HepG2 (cell line): ENCODE results near the gene THSD4. TPM values are rescaled to one million over a fixed set of nuclear protein-coding genes. Genes with fewer than 3 reads are reported as not detected.

ENCODE experiments used
- ATAC-seq: fragments of 200-7000 bp; cut with Tn5 transposase; 3 replicates; pipeline ENCODE4 v1.9.1; 2020; ENCODE audit warnings: mild to moderate bottlenecking, moderate library complexity
- BruUV-seq: library from RNA; stranded (reverse); fragments of 400-500 nt; replicated peaks from 2 replicates; lab custom pipeline; 2021; lab: Mats Ljungman, UMichigan
- CTCF ChIA-PET: fragments of 300-600 bp; formaldehyde crosslinking; extraction: SDS; loops from one replicate; lab custom pipeline; 2021; ENCODE audit warnings: low total read pairs, inconsistent platforms, low intra/inter-chr PET ratio; lab: Yijun Ruan, JAX
- POLR2A ChIA-PET: fragments of 350-600 bp; sonication (Branson Sonifier 250); formaldehyde crosslinking; loops from one replicate; lab custom pipeline; 2020; ENCODE audit warnings: antibody characterized with exemption, inconsistent platforms; lab: Yijun Ruan, JAX
- DNase-seq: peaks from one replicate; pipeline ENCODE4 v3.0.0-alpha.2; 2015; ENCODE audit warnings: low spot score
- FAIRE-seq: peaks from 3 replicates; lab custom pipeline; 2011; peaks lifted over from hg19 to GRCh38; lab: Jason Lieb, UNC
- H2AFZ ChIP-seq: one replicate; pipeline ENCODE4 v1.6.1; 2011; ENCODE audit warnings: low read length, inconsistent platforms
- H3K27ac ChIP-seq: fragments of 300-600 bp; 3 replicates; pipeline ENCODE4 v1.8.0; 2011; ENCODE audit warnings: mixed run types, mild to moderate bottlenecking, mixed read lengths, low read length, inconsistent platforms; ENCODE audit not compliant: insufficient read depth; ENCODE audit errors: extremely low read length
- H3K27me3 ChIP-seq, 2 experiments: fragments of 200-600 bp in 1 of 2; 2 replicates in 1 of 2; 3 replicates in 1 of 2; pipeline versions ENCODE4 v1.6.0 to v1.8.0; 2011; ENCODE audit warnings: low read length in 2 of 2, mild to moderate bottlenecking in 2 of 2, moderate library complexity in 2 of 2, inconsistent platforms in 1 of 2; ENCODE audit not compliant: insufficient read depth in 2 of 2, control insufficient read depth in 1 of 2
- H3K36me3 ChIP-seq, 2 experiments: fragments of 200-600 bp in 1 of 2; replicated peaks in 1 of 2; 2 replicates in 1 of 2; 3 replicates in 1 of 2; pipeline versions ENCODE4 v1.5.1 to v1.8.0; 2011; ENCODE audit warnings: low read length in 2 of 2, inconsistent platforms in 1 of 2; ENCODE audit not compliant: insufficient read depth in 2 of 2, control insufficient read depth in 1 of 2
- H3K4me1 ChIP-seq: 2 replicates; pipeline ENCODE4 v1.5.1; 2012; ENCODE audit warnings: low read length, inconsistent platforms; ENCODE audit not compliant: insufficient read depth
- H3K4me2 ChIP-seq: 2 replicates; pipeline ENCODE4 v1.6.0; 2011; ENCODE audit warnings: low read depth, low read length, inconsistent platforms
- H3K4me3 ChIP-seq, 3 experiments: fragments of 200-600 bp in 1 of 3; sonication (generic), shearing (Covaris generic) in 1 of 3; replicated peaks in 1 of 3; 2 replicates each; pipeline ENCODE4 v1.5.1; 2011 to 2016; ENCODE audit warnings: low read length in 3 of 3, inconsistent platforms in 2 of 3, low read depth in 2 of 3, mild to moderate bottlenecking in 2 of 3, control low read depth in 1 of 3, mixed read lengths in 1 of 3; ENCODE audit not compliant: insufficient read depth in 1 of 3
- H3K79me2 ChIP-seq: one replicate; pipeline ENCODE4 v1.6.1; 2011; ENCODE audit warnings: low read length, inconsistent platforms; ENCODE audit not compliant: insufficient read depth
- H3K9ac ChIP-seq: 2 replicates; pipeline ENCODE4 v1.6.0; 2011; ENCODE audit warnings: mild to moderate bottlenecking, low read depth, low read length, inconsistent platforms; ENCODE audit not compliant: insufficient read depth
- H3K9me3 ChIP-seq: 2 replicates; pipeline ENCODE4 v1.5.1; 2012; ENCODE audit warnings: mild to moderate bottlenecking, low read length
- H4K20me1 ChIP-seq: 2 replicates; pipeline ENCODE4 v1.6.0; 2011; ENCODE audit warnings: inconsistent platforms, mild to moderate bottlenecking, low read length, moderate library complexity; ENCODE audit not compliant: insufficient read depth
- GTF2F1 ChIP-seq: fragments of 150-350 bp; IDR thresholded peaks from 2 replicates; pipeline ENCODE4 v1.6.1; 2014; ENCODE audit warnings: low read length
- JUN ChIP-seq: sonication (generic); formaldehyde crosslinking; IDR thresholded peaks from 2 replicates; pipeline ENCODE4 v1.4.0; 2020; ENCODE audit warnings: mild to moderate bottlenecking, missing genetic modification reagents
- MEIS1 ChIP-seq: sonication (generic); formaldehyde crosslinking; IDR thresholded peaks from 2 replicates; pipeline ENCODE4 v1.9.0; 2021; ENCODE audit warnings: mild to moderate bottlenecking, missing genetic modification reagents, moderate library complexity, borderline replicate concordance
- MZF1 ChIP-seq: sonication (generic); formaldehyde crosslinking; IDR thresholded peaks from 2 replicates; pipeline ENCODE4 v1.8.1; 2023; ENCODE audit warnings: mild to moderate bottlenecking, missing genetic modification reagents, borderline replicate concordance
- NFATC3 ChIP-seq: sonication (generic); formaldehyde crosslinking; IDR thresholded peaks from 2 replicates; pipeline ENCODE4 v1.5.1; 2020; ENCODE audit warnings: mild to moderate bottlenecking, missing genetic modification reagents
- SPEN ChIP-seq: sonication (generic); formaldehyde crosslinking; IDR thresholded peaks from 2 replicates; pipeline ENCODE4 v1.5.1; 2020; ENCODE audit warnings: low read depth, mild to moderate bottlenecking, missing genetic modification reagents
- TBX3 ChIP-seq: fragments of 450-650 bp; IDR thresholded peaks from 2 replicates; pipeline ENCODE4 v1.6.1; 2017; ENCODE audit warnings: antibody characterized with exemption, mild to moderate bottlenecking, inconsistent platforms, borderline replicate concordance
- ZNF230 ChIP-seq: sonication (generic); formaldehyde crosslinking; IDR thresholded peaks from 2 replicates; pipeline ENCODE4 v1.4.0; 2020; ENCODE audit warnings: mild to moderate bottlenecking, missing genetic modification reagents
- ZNF235 ChIP-seq: sonication (generic); formaldehyde crosslinking; IDR thresholded peaks from 2 replicates; pipeline ENCODE4 v1.8.1; 2023; ENCODE audit warnings: mild to moderate bottlenecking, missing genetic modification reagents, borderline replicate concordance
- ZNF282 ChIP-seq: fragments of 450-650 bp; IDR thresholded peaks from 2 replicates; pipeline ENCODE4 v1.6.1; 2018; ENCODE audit not compliant: partially characterized antibody
- ZNF44 ChIP-seq: sonication (generic); formaldehyde crosslinking; IDR thresholded peaks from 2 replicates; pipeline ENCODE4 v1.5.1; 2020; ENCODE audit warnings: mild to moderate bottlenecking, missing genetic modification reagents
- ZNF468 ChIP-seq: sonication (generic); formaldehyde crosslinking; IDR thresholded peaks from 2 replicates; pipeline ENCODE4 v1.8.0; 2022; ENCODE audit warnings: mild to moderate bottlenecking, moderate library complexity, missing genetic modification reagents
- ZNF747 ChIP-seq: sonication (generic); formaldehyde crosslinking; IDR thresholded peaks from 2 replicates; pipeline ENCODE4 v1.8.1; 2023; ENCODE audit warnings: missing genetic modification reagents, mild to moderate bottlenecking, borderline replicate concordance
- WGBS: methylation state at CpG from one replicate; pipeline ENCODE4 v1.1.6; 2017; ENCODE audit warnings: low lambda C conversion rate; 5-methylcytosine and 5-hydroxymethylcytosine counted together
- in situ Hi-C: cut with HindIII; loops from 2 replicates; pipeline ENCODE4 v1.10.0; 2017; ENCODE audit warnings: low pct_unique_long_range_greater_than_20kb; ENCODE audit not compliant: extremely low pct_ligation_motif_present
- intact Hi-C: fragments of 100-400 bp; cut with micrococcal nuclease; formaldehyde crosslinking; loops from one replicate; pipeline ENCODE4 v1.10.0; 2022; ENCODE audit not compliant: unreplicated experiment
- polyA plus RNA-seq, 8 experiments: library from polyadenylated mRNA; depleted of rRNA in 3 of 8; stranded (reverse) in 7 of 8; unstranded in 1 of 8; fragments of >200 nt; fragmentation: Illumina TruSeq in 4 of 8; extraction: Trizol in 4 of 8; gene quantifications; 2 replicates each; pipeline versions ENCODE4 v1.2.1 to v1.2.3, GENCODE V29; 2011 to 2016; ENCODE audit warnings: low read depth in 4 of 8, missing spikeins in 1 of 8, mixed read lengths in 1 of 8; ENCODE audit not compliant: insufficient read depth in 1 of 8
- total RNA-seq, 5 experiments: library from RNA; depleted of rRNA; stranded (reverse); fragments of >200 nt; fragmentation: Illumina TruSeq; extraction: Trizol; gene quantifications; 2 replicates each; pipeline ENCODE4 v1.2.3, GENCODE V29; 2016; ENCODE audit warnings: low read depth in 1 of 5
- TF ChIP-seq, protein P1 (sequence below): sonication (generic); formaldehyde crosslinking; IDR thresholded peaks from 2 replicates; pipeline ENCODE4 v1.8.0; 2023; ENCODE audit warnings: mild to moderate bottlenecking, missing genetic modification reagents
- TF ChIP-seq, protein P2 (sequence below): IDR thresholded peaks from 2 replicates; pipeline ENCODE4 v1.6.1; 2016; ENCODE audit warnings: missing biosample characterization, missing genetic modification reagents, low read depth
- TF ChIP-seq, protein P3 (sequence below): sonication (generic); formaldehyde crosslinking; IDR thresholded peaks from 2 replicates; pipeline ENCODE4 v1.5.0; 2020; ENCODE audit warnings: missing genetic modification reagents

THSD4 gene
- total and polyA plus RNA-seq, 2 of the 13 experiments (the other 11 are each of a cell fraction or from before 2014, with no cell fraction given): 0.07 to 0.21 TPM

DNA sequence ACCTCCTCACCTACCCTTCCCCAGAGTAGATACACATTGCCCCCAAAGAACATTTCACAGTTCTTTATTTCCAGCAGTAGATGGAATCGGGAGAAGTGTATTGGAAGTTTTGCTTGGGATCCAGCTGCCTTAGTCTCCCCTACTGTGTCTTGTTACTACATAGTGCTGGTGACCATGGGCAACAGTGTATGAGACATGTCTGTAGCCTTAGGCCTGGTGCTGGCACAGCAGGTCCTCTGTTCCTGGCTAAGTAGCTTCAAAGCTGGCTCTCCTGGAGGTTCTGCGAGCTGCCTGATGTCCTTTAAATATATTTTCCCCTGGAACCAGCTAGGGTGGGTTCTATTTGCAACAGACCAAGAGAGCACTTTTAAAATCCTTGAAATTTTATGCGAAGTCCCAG lies 174.7 kb downstream of the THSD4 start:
- FAIRE-seq: no peak
- no peak overlapping the region for H3K4me2 ChIP-seq

DNA sequence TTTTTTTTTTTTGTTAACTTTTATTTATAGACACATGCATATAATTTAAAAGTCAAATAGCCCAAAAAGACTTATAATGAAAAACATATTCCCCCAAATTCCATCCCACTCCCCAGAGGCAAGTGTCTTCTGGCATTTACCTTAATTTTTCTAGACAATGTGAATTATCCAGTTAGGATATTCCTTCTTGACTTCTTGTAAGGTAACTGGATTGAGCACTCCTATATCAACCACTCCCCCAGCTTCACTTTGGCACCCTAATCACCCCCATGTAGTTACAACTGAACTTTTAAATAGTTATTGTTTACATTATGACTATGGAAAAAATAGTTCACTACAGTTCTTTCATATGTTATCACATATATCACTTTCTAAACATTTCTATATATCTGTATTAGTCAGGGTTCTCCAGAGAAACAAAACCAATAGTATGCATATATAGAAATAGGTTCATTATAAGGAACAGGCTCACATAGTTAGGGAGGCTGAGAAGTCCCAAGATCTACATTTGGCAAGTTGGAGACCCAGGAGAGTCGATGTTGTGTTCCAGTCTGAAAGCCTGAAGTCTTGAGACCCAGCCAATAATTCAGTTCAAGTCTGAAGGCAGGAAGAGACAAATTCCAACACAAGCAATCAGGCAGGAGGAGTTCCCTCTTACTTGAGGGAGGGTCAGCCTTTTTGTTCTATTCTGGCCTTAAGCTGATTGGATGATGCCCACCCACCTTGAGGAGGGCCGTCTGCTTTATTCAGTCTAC lies 175.8 kb downstream of the THSD4 start:
- ChIA-PET CTCF (no interaction called here), POLR2A (no interaction called here)
- no TSS peak for BruUV-seq
- Histone ChIP-seq H3K4me2 (no peak overlapping the region), H3K79me2 (no peaks in the 10 kb centered on the region), H3K9me3 (no peaks in the 10 kb centered on the region), H3K4me1 (no peaks in the 10 kb centered on the region), H3K27ac (no peak overlapping the region), H3K36me3 (no peaks in the 10 kb centered on the region), H3K9ac (no peak overlapping the region), H3K27me3 (no peaks in the 10 kb centered on the region), H4K20me1 (no peaks in the 10 kb centered on the region), H3K4me3 (no peak overlapping the region), H2AFZ (no peak overlapping the region)
- 13% methylated on average over 2 of the region's 2 CpGs for WGBS
- DNase-seq (no peak), FAIRE-seq (no peak), ATAC-seq (no peak)
- in situ Hi-C loops: no loop called here
- intact Hi-C loops: no loop called here
- TF ChIP-seq ZNF235 (CRISPR knock-in tag) (no peak), SPEN (CRISPR knock-in tag) (no peak), ZNF44 (CRISPR knock-in tag) (no peak), ZNF282 (no peak), ZNF747 (CRISPR knock-in tag) (no peak), ZNF230 (CRISPR knock-in tag) (no peak), NFATC3 (no peak), MEIS1 (CRISPR knock-in tag) (no peak), ZNF468 (CRISPR knock-in tag) (no peak), GTF2F1 (no peak), TBX3 (no peak)
- TF ChIP-seq, protein P1, sequence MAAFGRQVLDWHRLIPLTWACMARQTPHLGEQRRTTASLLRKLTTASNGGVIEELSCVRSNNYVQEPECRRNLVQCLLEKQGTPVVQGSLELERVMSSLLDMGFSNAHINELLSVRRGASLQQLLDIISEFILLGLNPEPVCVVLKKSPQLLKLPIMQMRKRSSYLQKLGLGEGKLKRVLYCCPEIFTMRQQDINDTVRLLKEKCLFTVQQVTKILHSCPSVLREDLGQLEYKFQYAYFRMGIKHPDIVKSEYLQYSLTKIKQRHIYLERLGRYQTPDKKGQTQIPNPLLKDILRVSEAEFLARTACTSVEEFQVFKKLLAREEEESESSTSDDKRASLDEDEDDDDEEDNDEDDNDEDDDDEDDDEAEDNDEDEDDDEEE: no peak

More for the DNA sequence above, 174.7 kb downstream of the THSD4 start:
- H2AFZ ChIP-seq: no peak overlapping the region
- no TSS peak for BruUV-seq
- no peaks in the 10 kb centered on the region for H3K9me3 ChIP-seq
- H3K27ac ChIP-seq: no peak overlapping the region
- H3K4me1 ChIP-seq: no peaks in the 10 kb centered on the region
- H4K20me1 ChIP-seq: no peaks in the 10 kb centered on the region
- ATAC-seq (no peak), DNase-seq (no peak)
- CTCF ChIA-PET: no interaction called here
- in situ Hi-C loops (no loop called here), intact Hi-C loops (no loop called here)
- TF ChIP-seq, protein P2, sequence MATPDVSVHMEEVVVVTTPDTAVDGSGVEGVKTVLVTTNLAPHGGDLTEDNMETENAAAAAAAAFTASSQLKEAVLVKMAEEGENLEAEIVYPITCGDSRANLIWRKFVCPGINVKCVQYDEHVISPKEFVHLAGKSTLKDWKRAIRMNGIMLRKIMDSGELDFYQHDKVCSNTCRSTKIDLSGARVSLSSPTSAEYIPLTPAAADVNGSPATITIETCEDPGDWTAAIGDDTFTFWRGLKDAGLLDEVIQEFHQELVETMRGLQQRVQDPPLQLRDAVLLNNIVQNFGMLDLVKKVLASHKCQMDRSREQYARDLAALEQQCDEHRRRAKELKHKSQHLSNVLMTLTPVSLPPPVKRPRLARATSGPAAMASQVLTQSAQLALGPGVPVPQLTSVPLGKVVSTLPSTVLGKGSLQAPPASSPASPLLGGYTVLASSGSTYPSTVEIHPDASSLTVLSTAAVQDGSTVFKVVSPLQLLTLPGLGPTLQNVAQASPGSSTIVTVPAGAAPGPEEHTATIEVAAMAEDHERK: no peak
- TF ChIP-seq, protein P3, sequence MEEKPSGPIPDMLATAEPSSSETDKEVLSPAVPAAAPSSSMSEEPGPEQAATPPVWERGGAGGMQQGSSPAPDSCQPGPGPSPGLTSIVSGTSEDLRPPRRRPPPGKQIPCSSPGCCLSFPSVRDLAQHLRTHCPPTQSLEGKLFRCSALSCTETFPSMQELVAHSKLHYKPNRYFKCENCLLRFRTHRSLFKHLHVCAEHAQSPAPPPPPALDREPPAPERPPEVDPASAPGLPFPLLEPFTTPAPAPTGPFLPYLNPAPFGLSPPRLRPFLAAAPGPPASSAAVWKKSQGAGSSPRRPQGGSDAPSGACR (CRISPR knock-in tag): no peak
- TF ChIP-seq MZF1 (no peak), JUN (no peak)
- TF ChIP-seq, all 625 proteins: peak for 0
- 14% methylated on average over 3 of the region's 3 CpGs for WGBS
- no peaks in the 10 kb centered on the region for H3K36me3 ChIP-seq
- H3K9ac ChIP-seq: no peak overlapping the region
- H3K27me3 ChIP-seq: no peaks in the 10 kb centered on the region
- POLR2A ChIA-PET: no interaction called here
- H3K4me3 ChIP-seq: no peak overlapping the region
- no peaks in the 10 kb centered on the region for H3K79me2 ChIP-seq
